ENCODE measurements around the gene CHMP2A.

The CHMP2A gene

GRCh38 chr19:58555920-58556621, 1.2 kb upstream of the CHMP2A start:
- no peak for DNase-seq (ENCODE audit: low spot score)
- no peak for TF ChIP-seq CTCF (IDR thresholded peaks at IDR 0.05; ENCODE audit: extremely low read depth, missing control alignments)

- no peak for TF ChIP-seq CTCF (IDR thresholded peaks at IDR 0.05; ENCODE audit: extremely low read depth, missing control alignments)
- DNase-seq (ENCODE audit: low spot score) = no peak
Measured at GRCh38 chr19:58555369-58555885, 522 bp upstream of the CHMP2A start.

- no peak for TF ChIP-seq CTCF (IDR thresholded peaks at IDR 0.05; ENCODE audit: extremely low read depth, missing control alignments)
- DNase-seq (ENCODE audit: low spot score) = no peak
Measured at GRCh38 chr19:58553799-58554493, 959 bp downstream of the CHMP2A start.

- DNase-seq (ENCODE audit: low spot score) = no peak
- no peak for TF ChIP-seq CTCF (IDR thresholded peaks at IDR 0.05; ENCODE audit: extremely low read depth, missing control alignments)
Measured at GRCh38 chr19:58552655-58553054, 2.2 kb downstream of the CHMP2A start.

GRCh38 chr19:58551577-58552471, 3.1 kb downstream of the CHMP2A start:
- no peak for TF ChIP-seq CTCF (IDR thresholded peaks at IDR 0.05; ENCODE audit: extremely low read depth, missing control alignments)
- no peak for DNase-seq (ENCODE audit: low spot score)

- DNase-seq (ENCODE audit: low spot score) = no peak
- TF ChIP-seq CTCF (IDR thresholded peaks at IDR 0.05; ENCODE audit: extremely low read depth, missing control alignments) = no peak
Measured at GRCh38 chr19:58551123-58551497, 3.8 kb downstream of the CHMP2A start.

Data from GM20000 (cell line).